Kidney epithelial cell (primary cell): ENCODE measurements around the gene TNPO3. TPM values are rescaled to one million over a fixed set of nuclear protein-coding genes. Genes with fewer than 3 reads are reported as not detected.

Source experiments
- DNase-seq: peaks from one replicate; pipeline ENCODE4 v3.0.0-alpha.2; 2010; ENCODE audit warnings: low read depth
- H3K27me3 ChIP-seq: 2 replicates; pipeline ENCODE4 v1.6.0; 2011; ENCODE audit warnings: low read length; ENCODE audit not compliant: control insufficient read depth, insufficient read depth
- H3K36me3 ChIP-seq: 2 replicates; pipeline ENCODE4 v1.5.1; 2011; ENCODE audit warnings: low read length; ENCODE audit not compliant: control insufficient read depth, insufficient read depth
- H3K4me3 ChIP-seq: 2 replicates; pipeline ENCODE4 v1.5.1; 2011; ENCODE audit warnings: low read depth, mild to moderate bottlenecking, control low read depth, low read length
- CTCF ChIP-seq: IDR thresholded peaks from 2 replicates; pipeline ENCODE4 v1.5.1; 2011; ENCODE audit warnings: mild to moderate bottlenecking, moderate library complexity, low read length, control low read depth, inconsistent platforms; ENCODE audit not compliant: insufficient read depth, poor library complexity, severe bottlenecking
- total RNA-seq: library from RNA; depleted of rRNA; stranded (reverse); fragments of >200 nt; gene quantifications from 2 replicates; pipeline ENCODE4 v1.2.3, GENCODE V29; 2015

The TNPO3 gene
- total RNA-seq, 1 donor from 2014 or later: 50.8 TPM

- DNase-seq: no peak
- no peak for TF ChIP-seq CTCF
- Histone ChIP-seq H3K4me3 (no peak overlapping the region), H3K36me3 (no peaks in the 10 kb centered on the region), H3K27me3 (no peaks in the 10 kb centered on the region)
Observed at GRCh38 chr7:128985660-128986059, 69.3 kb downstream of the TNPO3 start.

GRCh38 chr7:128982105-128982504 is 72.8 kb downstream of the TNPO3 start:
- DNase-seq: no peak
- no peak for TF ChIP-seq CTCF
- H3K27me3 ChIP-seq: no peaks in the 10 kb centered on the region
- no peak overlapping the region for H3K4me3 ChIP-seq
- peaks cover 3% of the 10 kb centered on the region for H3K36me3 ChIP-seq

- no peak for TF ChIP-seq CTCF
- no peaks in the 10 kb centered on the region for H3K27me3 ChIP-seq
- DNase-seq: no peak
- H3K4me3 ChIP-seq: no peak overlapping the region
- peaks cover 3% of the 10 kb centered on the region for H3K36me3 ChIP-seq
Observed at GRCh38 chr7:128974241-128974934, 80.5 kb downstream of the TNPO3 start.

GRCh38 chr7:128968624-128969023 is 86.3 kb downstream of the TNPO3 start:
- no peaks in the 10 kb centered on the region for H3K27me3 ChIP-seq
- no peak for DNase-seq
- TF ChIP-seq CTCF: no peak
- H3K36me3 ChIP-seq: peaks cover 2% of the 10 kb centered on the region
- H3K4me3 ChIP-seq: no peak overlapping the region

GRCh38 chr7:128963327-128963757 is 91.6 kb downstream of the TNPO3 start:
- TF ChIP-seq CTCF: no peak
- no peak overlapping the region for H3K4me3 ChIP-seq
- no peaks in the 10 kb centered on the region for H3K27me3 ChIP-seq
- DNase-seq: peak; percentile 32
- H3K36me3 ChIP-seq: no peaks in the 10 kb centered on the region

- TF ChIP-seq CTCF: no peak
- Histone ChIP-seq H3K36me3 (no peaks in the 10 kb centered on the region), H3K4me3 (no peak overlapping the region), H3K27me3 (no peaks in the 10 kb centered on the region)
- no peak for DNase-seq
Observed at GRCh38 chr7:128962899-128963298, 92.0 kb downstream of the TNPO3 start.
